Colonic mucosa (tissue), 4 donors: ENCODE data around the gene ALOX15B. TPM values are rescaled to one million over a fixed set of nuclear protein-coding genes. Genes with fewer than 3 reads are reported as not detected.
A peak's percentile ranks its signal among the peaks of the same experiment; 100 is the strongest.

Experiments used
- DNase-seq: peaks from one replicate; pipeline ENCODE4 v3.0.0-alpha.2; 2020
- H3K27ac ChIP-seq: fragments of 200-600 bp; one replicate; pipeline ENCODE4 v1.8.0; 2021
- H3K27me3 ChIP-seq: fragments of 200-600 bp; one replicate; pipeline ENCODE4 v1.8.0; 2021
- H3K36me3 ChIP-seq: fragments of 200-600 bp; one replicate; pipeline ENCODE4 v1.8.0; 2021
- H3K4me1 ChIP-seq: fragments of 200-600 bp; one replicate; pipeline ENCODE4 v1.8.0; 2021; ENCODE audit warnings: mild to moderate bottlenecking
- H3K4me3 ChIP-seq: fragments of 200-600 bp; one replicate; pipeline ENCODE4 v1.8.0; 2021
- H3K9ac ChIP-seq, 2 donors: one replicate each; pipeline ENCODE4 v1.7.0; 2013; ENCODE audit warnings: control low read depth in 2 of 2, low read depth in 2 of 2, low read length in 2 of 2
- H3K9me3 ChIP-seq: fragments of 200-600 bp; one replicate; pipeline ENCODE4 v1.8.0; 2021
- intact Hi-C: fragments of 100-400 bp; cut with DNase I; formaldehyde crosslinking; loops from one replicate; pipeline ENCODE4 v1.14.1; 2022
- total RNA-seq, 2 donors: library from RNA; stranded (reverse); fragmentation: NEBNext Ultra II Directional in 1 of 2; extraction: Animal tissue kit (Norgen Biotek cat#: 25700) in 1 of 2; gene quantifications; one replicate each; pipeline ENCODE4 v1.2.1, GENCODE V29; 2021
- TF ChIP-seq, protein P1 (sequence below): fragments of 200-600 bp; IDR thresholded peaks from one replicate; pipeline ENCODE4 v1.8.0; 2022; ENCODE audit warnings: antibody characterized with exemption, mild to moderate bottlenecking
- donor health status: healthy.
- donor health status: DM: no; HTN: no; CAD: no.
- donor health status: DM: no; HTN: no; CAD: no.

Gene ALOX15B
- total RNA-seq, 2 donors from 2014 or later: 0.52 to 0.56 TPM

GRCh38 chr17:7993972-7994589 is 44.8 kb upstream of the ALOX15B start:
- H3K4me3 ChIP-seq: no peak overlapping the region
- no peaks in the 10 kb centered on the region for H3K9me3 ChIP-seq
- TF ChIP-seq, protein P1, sequence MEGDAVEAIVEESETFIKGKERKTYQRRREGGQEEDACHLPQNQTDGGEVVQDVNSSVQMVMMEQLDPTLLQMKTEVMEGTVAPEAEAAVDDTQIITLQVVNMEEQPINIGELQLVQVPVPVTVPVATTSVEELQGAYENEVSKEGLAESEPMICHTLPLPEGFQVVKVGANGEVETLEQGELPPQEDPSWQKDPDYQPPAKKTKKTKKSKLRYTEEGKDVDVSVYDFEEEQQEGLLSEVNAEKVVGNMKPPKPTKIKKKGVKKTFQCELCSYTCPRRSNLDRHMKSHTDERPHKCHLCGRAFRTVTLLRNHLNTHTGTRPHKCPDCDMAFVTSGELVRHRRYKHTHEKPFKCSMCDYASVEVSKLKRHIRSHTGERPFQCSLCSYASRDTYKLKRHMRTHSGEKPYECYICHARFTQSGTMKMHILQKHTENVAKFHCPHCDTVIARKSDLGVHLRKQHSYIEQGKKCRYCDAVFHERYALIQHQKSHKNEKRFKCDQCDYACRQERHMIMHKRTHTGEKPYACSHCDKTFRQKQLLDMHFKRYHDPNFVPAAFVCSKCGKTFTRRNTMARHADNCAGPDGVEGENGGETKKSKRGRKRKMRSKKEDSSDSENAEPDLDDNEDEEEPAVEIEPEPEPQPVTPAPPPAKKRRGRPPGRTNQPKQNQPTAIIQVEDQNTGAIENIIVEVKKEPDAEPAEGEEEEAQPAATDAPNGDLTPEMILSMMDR: no peak
- intact Hi-C loops: loop anchor here (5.0 kb wide), 1 partner anchor 63 kb away; no protein-coding TSS in a partner anchor
- no peak for DNase-seq
- H3K27ac ChIP-seq: no peak overlapping the region
- no peaks in the 10 kb centered on the region for H3K36me3 ChIP-seq
- H3K4me1 ChIP-seq: no peaks in the 10 kb centered on the region
- no peak overlapping the region for H3K9ac ChIP-seq
- H3K27me3 ChIP-seq: no peaks in the 10 kb centered on the region

DNA sequence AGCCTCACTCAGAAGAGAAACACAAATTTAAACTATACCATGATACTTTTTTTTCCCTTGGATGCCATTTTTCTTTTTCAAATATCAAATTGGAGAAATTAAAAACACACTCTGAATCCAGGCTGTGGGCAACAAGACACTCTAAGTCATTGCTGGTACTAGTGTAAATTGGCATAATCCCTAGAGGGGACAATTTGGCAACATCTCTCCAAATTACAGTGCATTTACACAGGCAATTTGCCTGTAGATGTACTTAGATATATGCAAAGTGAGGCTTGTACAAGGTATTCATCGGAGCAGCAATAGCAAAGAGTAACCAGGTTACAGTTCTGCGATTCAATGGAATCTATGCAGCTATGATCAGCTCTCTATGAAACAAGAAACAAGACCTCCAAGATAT is 43.1 kb upstream of the ALOX15B start:
- TF ChIP-seq, protein P1: no peak
- no peaks in the 10 kb centered on the region for H3K4me1 ChIP-seq
- H3K27ac ChIP-seq: no peak overlapping the region
- no peak overlapping the region for H3K9ac ChIP-seq
- intact Hi-C loops: no loop called here
- H3K4me3 ChIP-seq: no peak overlapping the region
- no peaks in the 10 kb centered on the region for H3K36me3 ChIP-seq
- H3K9me3 ChIP-seq: no peaks in the 10 kb centered on the region
- no peak for DNase-seq
- peaks cover 8% of the 10 kb centered on the region for H3K27me3 ChIP-seq

- peaks cover 20% of the 10 kb centered on the region for H3K27me3 ChIP-seq
- intact Hi-C loops: no loop called here
Measured at GRCh38 chr17:7997186-7997585, 41.7 kb upstream of the ALOX15B start.

DNA sequence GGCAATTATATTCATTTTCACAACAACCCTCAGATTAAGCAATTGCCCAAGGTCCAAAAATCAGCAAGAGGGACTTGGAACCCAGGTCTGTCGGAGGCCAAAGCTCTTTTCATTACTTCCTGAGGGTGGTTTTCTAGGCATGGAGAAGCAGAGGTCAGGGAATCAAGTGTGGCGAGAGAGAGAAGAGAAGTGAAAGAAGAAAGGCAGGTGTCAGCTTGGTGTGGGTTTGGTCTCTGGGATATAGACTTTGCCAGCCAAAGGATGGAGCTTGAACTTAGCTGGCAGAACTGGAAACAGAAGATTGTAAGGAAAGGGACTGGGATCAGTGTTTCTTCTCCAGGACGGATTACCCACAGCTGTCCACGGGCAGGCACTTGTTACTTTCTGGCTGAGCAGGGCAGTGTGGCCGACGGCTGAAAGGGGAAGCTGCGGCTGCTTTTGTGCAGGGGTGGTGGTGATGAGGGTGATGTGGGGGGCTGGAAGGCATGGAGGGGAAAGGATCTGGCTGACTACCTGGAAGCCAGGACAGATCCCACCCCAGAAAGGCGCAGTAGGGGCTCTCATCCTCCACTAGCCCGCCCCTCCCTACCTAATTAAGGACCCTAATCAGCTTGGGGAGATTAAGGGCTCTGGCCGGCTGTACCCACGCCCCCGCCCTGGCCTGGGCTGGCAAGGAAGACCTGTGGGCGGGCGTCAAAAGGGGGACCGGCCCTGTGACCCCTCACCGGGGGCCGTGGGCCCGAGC is 36.7 kb upstream of the ALOX15B start, which contains the start of gene GUCY2D:
TSS of gene GUCY2D (plus strand) at position 640 of the 745 bp plus-strand sequence. CDS start 433 bp downstream, outside the sequence.
- intact Hi-C loops: no loop called here
- Histone ChIP-seq H3K4me3 (no peak within 1 kb of the TSS), H3K4me1 (peaks cover 3% of the 10 kb centered on the region), H3K9me3 (no peaks in the 10 kb centered on the region), H3K27ac (no peak within 1 kb of the TSS), H3K9ac (peak within 1 kb of the TSS in 1 of 2 donors; percentile 37), H3K27me3 (peaks cover 46% of the 10 kb centered on the region), H3K36me3 (no peaks in the 10 kb centered on the region)
- TF ChIP-seq, protein P1: no peak
- DNase-seq: no peak

More at GRCh38 chr17:7997186-7997585, 41.7 kb upstream of the ALOX15B start:
- H3K4me1 ChIP-seq: no peaks in the 10 kb centered on the region
- H3K4me3 ChIP-seq: no peak overlapping the region
- TF ChIP-seq, protein P1: no peak
- no peak overlapping the region for H3K9ac ChIP-seq
- peak; percentile 53 for DNase-seq
- H3K9me3 ChIP-seq: no peaks in the 10 kb centered on the region
- no peaks in the 10 kb centered on the region for H3K36me3 ChIP-seq
- H3K27ac ChIP-seq: no peak overlapping the region

DNA sequence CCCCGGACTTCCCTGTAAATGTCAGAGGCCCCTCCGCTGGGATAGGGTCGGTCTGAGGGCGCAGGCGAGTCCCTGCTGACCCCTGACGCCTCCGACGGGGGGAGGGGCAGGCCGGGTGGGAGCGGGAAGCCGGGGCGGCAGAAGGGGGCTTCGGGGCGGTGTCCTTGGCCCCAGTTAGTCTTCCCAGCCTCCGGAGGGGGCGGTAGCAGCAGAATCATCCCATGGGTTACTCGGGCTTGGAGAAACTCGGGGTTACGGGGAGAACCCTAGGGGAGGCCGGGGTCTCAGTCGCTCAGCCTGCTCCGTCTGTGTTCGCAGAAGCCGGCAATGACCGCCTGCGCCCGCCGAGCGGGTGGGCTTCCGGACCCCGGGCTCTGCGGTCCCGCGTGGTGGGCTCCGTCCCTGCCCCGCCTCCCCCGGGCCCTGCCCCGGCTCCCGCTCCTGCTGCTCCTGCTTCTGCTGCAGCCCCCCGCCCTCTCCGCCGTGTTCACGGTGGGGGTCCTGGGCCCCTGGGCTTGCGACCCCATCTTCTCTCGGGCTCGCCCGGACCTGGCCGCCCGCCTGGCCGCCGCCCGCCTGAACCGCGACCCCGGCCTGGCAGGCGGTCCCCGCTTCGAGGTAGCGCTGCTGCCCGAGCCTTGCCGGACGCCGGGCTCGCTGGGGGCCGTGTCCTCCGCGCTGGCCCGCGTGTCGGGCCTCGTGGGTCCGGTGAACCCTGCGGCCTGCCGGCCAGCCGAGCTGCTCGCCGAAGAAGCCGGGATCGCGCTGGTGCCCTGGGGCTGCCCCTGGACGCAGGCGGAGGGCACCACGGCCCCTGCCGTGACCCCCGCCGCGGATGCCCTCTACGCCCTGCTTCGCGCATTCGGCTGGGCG is 35.9 kb upstream of the ALOX15B start:
- Histone ChIP-seq H3K9me3 (no peaks in the 10 kb centered on the region), H3K4me1 (peaks cover 3% of the 10 kb centered on the region), H3K27me3 (peaks cover 46% of the 10 kb centered on the region), H3K4me3 (no peak overlapping the region), H3K36me3 (no peaks in the 10 kb centered on the region), H3K27ac (no peak overlapping the region), H3K9ac (no peak overlapping the region)
- no peak for DNase-seq
- TF ChIP-seq, protein P1: no peak
- intact Hi-C loops: no loop called here
